A549 (cell line): ENCODE data around the gene TMED7.
"Not testable (repeated sequence)": the region's sequence is repeated elsewhere in the genome, so short reads cannot be mapped to it uniquely, and the experiment has no call there.

ENCODE experiments used
- CBX8 ChIP-seq: fragments of 200-600 bp; sonication (generic); IDR thresholded peaks from 2 replicates; pipeline ENCODE4 v1.6.1; 2016
- CTCF ChIP-seq: fragments of >200 bp; sonication (Bioruptor Twin); formaldehyde crosslinking; IDR thresholded peaks from 3 replicates; pipeline ENCODE4 v1.5.1; 2016
- EP300 ChIP-seq, 2 experiments: fragments of >200 bp; sonication (Bioruptor Twin); formaldehyde crosslinking; IDR thresholded peaks; 2 replicates in 1 of 2; 3 replicates in 1 of 2; pipeline ENCODE4 v1.6.1; 2016 to 2017
- POLR2AphosphoS2 ChIP-seq: conservative IDR thresholded peaks from 2 replicates; pipeline ENCODE4 v1.6.1; 2012; ENCODE audit warnings: low read length, improper control_type of control experiment, inconsistent platforms
- SMC3 ChIP-seq: fragments of >200 bp; sonication (Bioruptor Twin); formaldehyde crosslinking; IDR thresholded peaks from 3 replicates; pipeline ENCODE4 v1.6.1; 2018; ENCODE audit warnings: inconsistent platforms
- ZFP36 ChIP-seq: fragments of 450-650 bp; IDR thresholded peaks from 2 replicates; pipeline ENCODE4 v1.6.1; 2014; ENCODE audit warnings: borderline replicate concordance; ENCODE audit not compliant: partially characterized antibody

- TF ChIP-seq SMC3; ZFP36; POLR2AphosphoS2; CTCF; EP300 (IDR thresholded peaks at IDR 0.05); CBX8: not testable (repeated sequence)
Measured at GRCh38 chr5:115645386-115645785, 19.6 kb upstream of the TMED7 start.
